Urothelium cell line (cell line): ENCODE data around the gene GNPDA1.

Experiments
- DNase-seq: peaks from one replicate; pipeline ENCODE4 v3.0.0; 2011; ENCODE audit warnings: low spot score, mixed read lengths
- FAIRE-seq: peaks from 2 replicates; lab custom pipeline; 2011; peaks lifted over from hg19 to GRCh38; lab: Jason Lieb, UNC

Gene GNPDA1

GRCh38 chr5:142024771-142025304, 12.0 kb upstream of the GNPDA1 start:
- FAIRE-seq (no peak), DNase-seq (peak; percentile 92)

GRCh38 chr5:142023836-142024235, 11.0 kb upstream of the GNPDA1 start:
- DNase-seq (no peak), FAIRE-seq (no peak)

- DNase-seq (no peak), FAIRE-seq (no peak)
Measured at GRCh38 chr5:142020122-142020659, 7.4 kb upstream of the GNPDA1 start.

- FAIRE-seq = no peak
- DNase-seq = no peak
Measured at GRCh38 chr5:142017832-142018427, 5.1 kb upstream of the GNPDA1 start.

GRCh38 chr5:142016556-142016955, 3.7 kb upstream of the GNPDA1 start:
- no peak for FAIRE-seq
- DNase-seq = no peak

GRCh38 chr5:142015781-142016533, 3.1 kb upstream of the GNPDA1 start:
- DNase-seq (no peak), FAIRE-seq (no peak)

GRCh38 chr5:142014911-142015584, 2.2 kb upstream of the GNPDA1 start:
- FAIRE-seq = no peak
- peak; percentile 39 for DNase-seq

GRCh38 chr5:142013734-142014521, 1.1 kb upstream of the GNPDA1 start:
- FAIRE-seq = no peak
- no peak for DNase-seq

GRCh38 chr5:142012186-142012785, 541 bp downstream of the GNPDA1 start:
- FAIRE-seq (no peak), DNase-seq (peak; percentile 36)

GRCh38 chr5:142011572-142012185, 1.1 kb downstream of the GNPDA1 start:
- DNase-seq (no peak), FAIRE-seq (no peak)

GRCh38 chr5:142009886-142010285, 2.9 kb downstream of the GNPDA1 start:
- FAIRE-seq (no peak), DNase-seq (no peak)

GRCh38 chr5:142008813-142009212, 4.0 kb downstream of the GNPDA1 start:
- FAIRE-seq (no peak), DNase-seq (no peak)

- FAIRE-seq = no peak
- no peak for DNase-seq
Measured at GRCh38 chr5:142007237-142007544, 5.6 kb downstream of the GNPDA1 start.

- DNase-seq (no peak), FAIRE-seq (no peak)
Measured at GRCh38 chr5:142006363-142007236, 6.2 kb downstream of the GNPDA1 start.

GRCh38 chr5:142003266-142003800, 9.5 kb downstream of the GNPDA1 start:
- FAIRE-seq (no peak), DNase-seq (no peak)

GRCh38 chr5:142000704-142001484, 11.9 kb downstream of the GNPDA1 start:
- FAIRE-seq = no peak
- DNase-seq = no peak

GRCh38 chr5:142000173-142000572, 12.7 kb downstream of the GNPDA1 start:
- FAIRE-seq (no peak), DNase-seq (no peak)

GRCh38 chr5:141997358-141997960, 15.4 kb downstream of the GNPDA1 start:
- DNase-seq (no peak), FAIRE-seq (no peak)
